KMS-11 (cell line): ENCODE data around the gene PLXNA4.

Experiments
- H2AFZ ChIP-seq: fragments of 200-600 bp; sonication (generic); 2 replicates; pipeline ENCODE4 v1.6.1; 2016; ENCODE audit warnings: antibody characterized with exemption, mixed run types, low read depth
- H3K27ac ChIP-seq: fragments of 200-600 bp; sonication (generic); 2 replicates; pipeline ENCODE4 v1.6.1; 2016; ENCODE audit warnings: mild to moderate bottlenecking, mixed run types
- H3K27me3 ChIP-seq: fragments of 200-600 bp; sonication (generic); 2 replicates; pipeline ENCODE4 v1.6.1; 2017; ENCODE audit warnings: mild to moderate bottlenecking, low read depth, mixed run types, moderate library complexity; ENCODE audit not compliant: insufficient read depth
- H3K36me3 ChIP-seq: fragments of 200-600 bp; sonication (generic); 2 replicates; pipeline ENCODE4 v1.6.1; 2017; ENCODE audit warnings: mild to moderate bottlenecking, mixed run types; ENCODE audit not compliant: insufficient read depth
- H3K4me1 ChIP-seq: fragments of 200-600 bp; sonication (generic); 2 replicates; pipeline ENCODE4 v1.6.1; 2016; ENCODE audit warnings: mild to moderate bottlenecking, low read depth, mixed run types; ENCODE audit not compliant: poor library complexity, severe bottlenecking
- H3K4me2 ChIP-seq: fragments of 200-600 bp; sonication (generic); 2 replicates; pipeline ENCODE4 v1.7.0; 2016; ENCODE audit warnings: mild to moderate bottlenecking, mixed run types
- H3K4me3 ChIP-seq: fragments of 200-600 bp; sonication (generic); IDR thresholded peaks from 2 replicates; pipeline ENCODE4 v1.6.1; 2017; ENCODE audit warnings: low read depth, low read length, mixed read lengths; ENCODE audit not compliant: insufficient read depth
- H3K79me2 ChIP-seq: fragments of 200-600 bp; sonication (generic); 2 replicates; pipeline ENCODE4 v1.6.1; 2016; ENCODE audit warnings: low read depth, mixed run types; ENCODE audit not compliant: insufficient read depth
- H3K9ac ChIP-seq: fragments of 200-600 bp; sonication (generic); 2 replicates; pipeline ENCODE4 v1.6.1; 2016; ENCODE audit warnings: mild to moderate bottlenecking, mixed run types
- H4K20me1 ChIP-seq: fragments of 200-600 bp; sonication (generic); 2 replicates; pipeline ENCODE4 v1.6.1; 2016; ENCODE audit warnings: mild to moderate bottlenecking, mixed run types; ENCODE audit not compliant: insufficient read depth
- TF ChIP-seq, protein P1 (sequence below): fragments of 200-600 bp; sonication (generic); conservative IDR thresholded peaks from 2 replicates; pipeline ENCODE4 v1.6.1; 2017; ENCODE audit warnings: low read depth, mild to moderate bottlenecking, antibody characterized with exemption, low read length, moderate library complexity, mixed read lengths

The PLXNA4 gene

DNA sequence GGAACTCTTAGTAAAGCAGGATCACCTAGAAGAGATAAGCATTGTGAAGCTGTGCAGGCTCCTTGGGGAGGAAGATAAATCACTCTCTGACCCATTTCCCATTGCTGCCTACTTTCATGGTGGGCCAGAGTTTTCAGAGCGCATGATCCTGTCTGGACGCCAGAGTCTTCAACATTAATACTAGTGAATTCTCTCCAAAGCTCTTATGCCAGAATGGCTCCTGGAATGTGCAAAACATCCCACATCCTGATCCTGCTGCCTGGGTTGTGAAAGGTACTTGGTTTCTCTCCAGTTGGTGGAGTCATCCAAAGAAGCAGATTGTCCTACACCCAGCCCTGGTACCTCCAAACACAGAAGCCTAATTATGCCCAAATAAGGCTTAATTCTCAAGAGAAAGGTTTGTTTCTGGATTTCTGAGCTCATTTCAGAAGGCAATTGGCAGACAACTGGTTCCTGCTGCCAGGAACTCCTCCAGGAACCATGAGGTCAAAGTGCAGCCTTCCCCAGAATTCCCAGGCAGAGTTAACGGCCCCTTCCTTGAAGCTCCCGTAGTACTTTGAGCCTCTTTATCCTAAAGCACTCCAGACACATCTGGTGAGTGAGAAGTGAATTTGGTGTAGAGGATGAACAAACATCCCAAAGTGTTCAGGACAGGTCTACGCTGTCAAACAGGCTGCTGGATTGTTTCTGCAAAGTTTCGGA, 495.2 kb downstream of the PLXNA4 start:
- no peak overlapping the region for H3K4me2 ChIP-seq
- H3K4me1 ChIP-seq = no peaks in the 10 kb centered on the region
- H3K4me3 ChIP-seq = no peak overlapping the region
- H3K9ac ChIP-seq = no peak overlapping the region
- H3K27ac ChIP-seq = no peak overlapping the region
- no peaks in the 10 kb centered on the region for H3K36me3 ChIP-seq
- TF ChIP-seq, protein P1, sequence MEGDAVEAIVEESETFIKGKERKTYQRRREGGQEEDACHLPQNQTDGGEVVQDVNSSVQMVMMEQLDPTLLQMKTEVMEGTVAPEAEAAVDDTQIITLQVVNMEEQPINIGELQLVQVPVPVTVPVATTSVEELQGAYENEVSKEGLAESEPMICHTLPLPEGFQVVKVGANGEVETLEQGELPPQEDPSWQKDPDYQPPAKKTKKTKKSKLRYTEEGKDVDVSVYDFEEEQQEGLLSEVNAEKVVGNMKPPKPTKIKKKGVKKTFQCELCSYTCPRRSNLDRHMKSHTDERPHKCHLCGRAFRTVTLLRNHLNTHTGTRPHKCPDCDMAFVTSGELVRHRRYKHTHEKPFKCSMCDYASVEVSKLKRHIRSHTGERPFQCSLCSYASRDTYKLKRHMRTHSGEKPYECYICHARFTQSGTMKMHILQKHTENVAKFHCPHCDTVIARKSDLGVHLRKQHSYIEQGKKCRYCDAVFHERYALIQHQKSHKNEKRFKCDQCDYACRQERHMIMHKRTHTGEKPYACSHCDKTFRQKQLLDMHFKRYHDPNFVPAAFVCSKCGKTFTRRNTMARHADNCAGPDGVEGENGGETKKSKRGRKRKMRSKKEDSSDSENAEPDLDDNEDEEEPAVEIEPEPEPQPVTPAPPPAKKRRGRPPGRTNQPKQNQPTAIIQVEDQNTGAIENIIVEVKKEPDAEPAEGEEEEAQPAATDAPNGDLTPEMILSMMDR = no peak
- no peaks in the 10 kb centered on the region for H4K20me1 ChIP-seq
- H3K79me2 ChIP-seq = no peaks in the 10 kb centered on the region
- no peak overlapping the region for H2AFZ ChIP-seq
- H3K27me3 ChIP-seq = no peaks in the 10 kb centered on the region

DNA sequence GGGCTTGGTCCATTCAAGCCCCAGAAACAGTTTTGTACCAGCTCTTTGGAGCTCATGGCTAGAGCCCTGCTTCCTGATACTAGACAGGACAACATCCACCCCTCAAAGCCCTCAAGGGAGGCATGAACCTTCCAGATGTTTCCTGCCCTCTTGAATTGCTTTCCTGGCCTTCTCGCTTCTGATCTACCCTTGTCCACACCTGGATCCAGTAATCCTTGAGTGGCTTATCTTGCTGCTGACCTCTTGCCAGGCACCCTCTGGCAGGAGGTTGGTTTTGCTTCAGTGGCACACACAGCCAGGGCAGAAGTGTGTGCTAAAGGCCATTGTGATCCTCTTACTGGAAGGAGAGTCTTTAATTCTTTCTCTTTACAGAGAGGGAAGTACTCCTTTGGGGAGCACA, 495.8 kb downstream of the PLXNA4 start:
- Histone ChIP-seq H3K4me2 (no peak overlapping the region), H3K79me2 (no peaks in the 10 kb centered on the region), H3K36me3 (no peaks in the 10 kb centered on the region), H3K27me3 (no peaks in the 10 kb centered on the region), H4K20me1 (no peaks in the 10 kb centered on the region), H3K9ac (no peak overlapping the region), H3K27ac (no peak overlapping the region), H2AFZ (no peak overlapping the region), H3K4me1 (no peaks in the 10 kb centered on the region), H3K4me3 (no peak overlapping the region)
- TF ChIP-seq, protein P1 = no peak

DNA sequence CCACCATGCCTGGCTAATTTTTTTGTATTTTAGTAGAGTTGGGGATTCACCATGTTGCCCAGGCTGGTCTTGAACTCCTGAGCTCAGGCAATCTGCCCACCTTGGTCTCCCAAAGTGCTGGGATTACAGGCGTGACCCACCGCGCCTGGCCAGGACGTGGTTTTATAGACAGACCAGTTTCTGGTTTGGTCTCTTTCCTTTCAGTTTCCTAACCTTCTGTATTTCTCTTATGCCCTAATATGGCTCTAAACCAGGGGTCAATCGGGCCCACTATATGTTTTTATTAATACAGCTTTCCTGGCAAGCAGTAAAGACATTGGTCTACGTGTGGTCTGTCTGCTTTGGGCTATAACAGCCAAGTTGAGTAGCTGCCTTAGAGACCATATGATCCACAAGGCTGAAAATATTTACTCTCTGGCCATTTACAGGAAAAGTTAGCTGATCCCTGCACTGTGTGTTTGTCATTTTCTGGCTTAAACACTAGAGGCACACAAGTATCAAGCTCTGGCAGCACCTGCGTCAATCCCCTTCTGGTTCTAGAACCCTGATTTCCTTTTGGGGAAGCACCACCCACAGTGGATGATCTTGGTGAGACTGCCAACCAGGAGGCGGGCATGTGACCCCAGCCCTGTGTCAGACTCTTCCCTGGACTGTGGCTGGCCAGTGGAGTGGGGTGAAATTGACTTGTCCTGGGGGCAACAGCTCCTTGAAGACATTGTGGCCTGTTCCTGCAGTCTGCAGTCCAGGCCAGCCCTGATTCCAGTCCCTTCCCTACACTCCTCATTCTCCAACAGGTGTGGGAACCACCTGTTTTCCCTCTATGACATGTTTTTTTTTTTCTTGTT, 497.2 kb downstream of the PLXNA4 start:
- no peak overlapping the region for H3K9ac ChIP-seq
- H3K79me2 ChIP-seq = no peaks in the 10 kb centered on the region
- TF ChIP-seq, protein P1 = no peak
- H3K27ac ChIP-seq = no peak overlapping the region
- no peak overlapping the region for H3K4me3 ChIP-seq
- H3K4me1 ChIP-seq = no peaks in the 10 kb centered on the region
- no peaks in the 10 kb centered on the region for H4K20me1 ChIP-seq
- no peak overlapping the region for H2AFZ ChIP-seq
- no peaks in the 10 kb centered on the region for H3K36me3 ChIP-seq
- no peaks in the 10 kb centered on the region for H3K27me3 ChIP-seq
- no peak overlapping the region for H3K4me2 ChIP-seq

DNA sequence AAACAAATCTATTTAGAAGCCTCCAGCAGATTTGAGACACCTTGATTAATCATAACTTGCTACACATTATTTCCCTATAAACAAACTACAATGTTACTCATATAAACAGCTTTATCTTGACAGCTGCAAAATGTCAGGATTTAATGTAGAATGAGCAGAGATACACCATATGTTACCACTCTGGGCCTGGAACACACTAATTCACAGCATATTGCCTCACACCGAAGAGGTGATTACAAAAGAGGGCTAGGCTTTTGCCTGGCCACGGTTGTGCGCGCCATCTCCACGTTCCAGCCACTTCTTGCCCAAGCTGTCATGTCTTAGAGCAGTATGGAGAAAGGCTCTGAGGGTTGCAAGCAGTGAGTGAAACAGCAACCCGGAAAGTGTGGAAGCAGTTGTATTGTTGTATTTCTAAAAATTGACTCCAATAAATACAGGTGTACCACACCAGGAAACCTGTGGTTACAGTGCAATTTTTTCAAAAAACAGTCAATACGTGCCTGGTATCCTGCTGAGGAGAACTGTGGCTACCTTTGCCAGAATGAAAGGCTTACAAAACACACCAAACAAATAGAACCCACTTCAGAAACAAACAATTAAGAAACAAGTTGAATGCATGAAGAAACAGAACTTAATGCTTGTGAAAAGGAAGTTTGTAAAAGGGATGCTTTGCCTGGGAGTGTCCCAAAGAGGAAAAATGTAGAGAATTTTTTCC, 498.1 kb downstream of the PLXNA4 start:
- Histone ChIP-seq H3K79me2 (no peaks in the 10 kb centered on the region), H3K4me1 (no peaks in the 10 kb centered on the region), H2AFZ (no peak overlapping the region), H3K36me3 (no peaks in the 10 kb centered on the region), H3K27ac (no peak overlapping the region), H4K20me1 (no peaks in the 10 kb centered on the region), H3K4me3 (no peak overlapping the region), H3K9ac (no peak overlapping the region), H3K27me3 (no peaks in the 10 kb centered on the region), H3K4me2 (no peak overlapping the region)
- TF ChIP-seq, protein P1 = no peak
